ENCODE results near the gene NACC2. TPM values are rescaled to one million over a fixed set of nuclear protein-coding genes. Genes with fewer than 3 reads are reported as not detected.

NACC2 gene
- total and polyA plus RNA-seq, 2 donors (not counting 3 experiments of a cell fraction or from before 2014, with no cell fraction given): 15.8 to 27.1 TPM

DNA sequence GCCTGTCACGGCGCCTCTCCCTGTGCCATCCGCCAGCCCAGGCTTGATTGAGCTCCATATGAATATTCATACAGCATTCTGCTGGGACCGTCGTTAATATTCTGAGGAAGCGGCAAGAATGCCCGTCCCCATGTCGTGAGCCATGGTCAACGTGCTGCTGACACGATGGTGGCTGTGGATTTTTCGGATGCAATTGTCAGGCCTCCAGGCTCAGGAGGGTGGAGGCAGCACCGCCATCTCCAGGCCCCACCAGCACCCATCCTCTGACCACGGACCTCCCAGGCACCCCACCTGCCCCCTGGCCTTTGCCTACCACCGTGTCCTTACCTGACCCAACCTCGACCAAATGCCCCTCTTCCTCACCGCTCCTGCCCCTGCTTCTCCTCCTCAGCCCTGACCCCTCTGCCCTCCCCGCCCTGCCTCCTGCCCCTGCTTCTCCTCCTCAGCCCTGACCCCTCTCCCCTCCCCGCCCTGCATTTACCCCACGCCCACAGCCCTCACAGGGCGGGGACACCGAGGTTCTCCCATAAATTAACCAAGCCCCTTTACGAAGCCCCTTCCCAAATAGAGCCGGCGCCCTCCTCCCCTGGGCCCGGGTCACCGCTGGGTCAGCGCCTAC, 13.7 kb upstream of the NACC2 start:
- Histone ChIP-seq H2AFZ (ENCODE audit: low read depth, low read length) (no peak overlapping the region), H3K79me2 (ENCODE audit: control insufficient read depth, insufficient read depth, low read length) (no peaks in the 10 kb centered on the region), H3K4me1 (ENCODE audit: control insufficient read depth, extremely low read depth, insufficient read depth, low read length) (peaks cover 13% of the 10 kb centered on the region), H3K36me3 (ENCODE audit: control insufficient read depth in 2 of 2, extremely low read depth in 1 of 2, insufficient read depth in 2 of 2, low read length in 2 of 2) (no peaks in the 10 kb centered on the region), H3K27me3 (ENCODE audit: control insufficient read depth in 2 of 2, insufficient read depth in 2 of 2, low read length in 2 of 2) (no peaks in the 10 kb centered on the region), H3K27ac (ENCODE audit: insufficient read depth, low read depth, low read length) (no peak overlapping the region), H3K9me3 (replicated peaks; ENCODE audit: control insufficient read depth, insufficient read depth, low read length) (no peaks in the 10 kb centered on the region), H3K9ac (replicated peaks; ENCODE audit: extremely low read depth, insufficient read depth, low read length) (no peak overlapping the region), H4K20me1 (replicated peaks; ENCODE audit: control insufficient read depth, extremely low read depth, insufficient read depth, low read length) (no peaks in the 10 kb centered on the region), H3K4me2 (ENCODE audit: insufficient read depth, low read length) (no peak overlapping the region), H3K4me3 (replicated peaks in 1 of 3; ENCODE audit: insufficient read depth in 1 of 3, low read depth in 1 of 3, low read length in 3 of 3) (no peak overlapping the region), H3K9me1 (replicated peaks; ENCODE audit: control insufficient read depth, extremely low read depth, insufficient read depth, low read length) (no peaks in the 10 kb centered on the region)
- no TSS peak for BruUV-seq (replicated peaks)
- ChIA-PET POLR2A (interaction anchor here (1.2 kb wide), 1 partner anchor 19 kb away, joined by 6 read pairs; no protein-coding TSS in a partner anchor), CTCF (interaction anchor here (0.6 to 4.1 kb wide), 7 partner anchors 13 to 148 kb away, joined by 3 to 29 read pairs (median 5); partner anchors contain the start of gene UBAC1)
- FAIRE-seq: no peak
- dilution Hi-C loops (cut with MboI; ENCODE audit: extremely low pct_ligation_motif_present, low sequenced_read_pairs) (no loop called here), intact Hi-C loops (cut with micrococcal nuclease) (loop anchor here (1.0 kb wide), 2 partner anchors 10 to 13 kb away; partner anchors contain the start of genes NACC2 and TMEM250)
- TF ChIP-seq FOS (IDR thresholded peaks at IDR 0.05; ENCODE audit: borderline replicate concordance, insufficient read depth, low read length) (no peak), GATA2 (IDR thresholded peaks at IDR 0.05; ENCODE audit: insufficient read depth, insufficient read length, low read depth, low read length) (no peak), MYC (IDR thresholded peaks at IDR 0.05; ENCODE audit: low read depth, low read length) (no peak), JUN (IDR thresholded peaks at IDR 0.05; ENCODE audit: borderline replicate concordance, insufficient read depth, insufficient read length, low read depth) (no peak), POLR2AphosphoS5 (IDR thresholded peaks at IDR 0.05; ENCODE audit: insufficient read depth, low read depth, low read length) (no peak), EZH2 (IDR thresholded peaks at IDR 0.05; ENCODE audit: borderline replicate concordance, low read depth, low read length, severe bottlenecking) (no peak), POLR2A (IDR thresholded peaks at IDR 0.05; ENCODE audit: low read depth, low read length) (no peak)
- TF ChIP-seq, protein P1, sequence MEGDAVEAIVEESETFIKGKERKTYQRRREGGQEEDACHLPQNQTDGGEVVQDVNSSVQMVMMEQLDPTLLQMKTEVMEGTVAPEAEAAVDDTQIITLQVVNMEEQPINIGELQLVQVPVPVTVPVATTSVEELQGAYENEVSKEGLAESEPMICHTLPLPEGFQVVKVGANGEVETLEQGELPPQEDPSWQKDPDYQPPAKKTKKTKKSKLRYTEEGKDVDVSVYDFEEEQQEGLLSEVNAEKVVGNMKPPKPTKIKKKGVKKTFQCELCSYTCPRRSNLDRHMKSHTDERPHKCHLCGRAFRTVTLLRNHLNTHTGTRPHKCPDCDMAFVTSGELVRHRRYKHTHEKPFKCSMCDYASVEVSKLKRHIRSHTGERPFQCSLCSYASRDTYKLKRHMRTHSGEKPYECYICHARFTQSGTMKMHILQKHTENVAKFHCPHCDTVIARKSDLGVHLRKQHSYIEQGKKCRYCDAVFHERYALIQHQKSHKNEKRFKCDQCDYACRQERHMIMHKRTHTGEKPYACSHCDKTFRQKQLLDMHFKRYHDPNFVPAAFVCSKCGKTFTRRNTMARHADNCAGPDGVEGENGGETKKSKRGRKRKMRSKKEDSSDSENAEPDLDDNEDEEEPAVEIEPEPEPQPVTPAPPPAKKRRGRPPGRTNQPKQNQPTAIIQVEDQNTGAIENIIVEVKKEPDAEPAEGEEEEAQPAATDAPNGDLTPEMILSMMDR (IDR thresholded peaks at IDR 0.05; ENCODE audit: extremely low read depth in 1 of 2, insufficient read depth in 1 of 2, low read depth in 1 of 2, low read length in 2 of 2): no peak
- TF ChIP-seq, protein P2, sequence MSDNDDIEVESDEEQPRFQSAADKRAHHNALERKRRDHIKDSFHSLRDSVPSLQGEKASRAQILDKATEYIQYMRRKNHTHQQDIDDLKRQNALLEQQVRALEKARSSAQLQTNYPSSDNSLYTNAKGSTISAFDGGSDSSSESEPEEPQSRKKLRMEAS (IDR thresholded peaks at IDR 0.05; ENCODE audit: insufficient read depth, insufficient read length): no peak
- no peak for DNase-seq (ENCODE audit: low read depth, low spot score)
